K562 (cell line): Measurements from ENCODE around the gene CBX8. TPM values are rescaled to one million over a fixed set of nuclear protein-coding genes. Genes with fewer than 3 reads are reported as not detected.

Experiments
- CCNT2 ChIP-seq: IDR thresholded peaks from 2 replicates; pipeline ENCODE4 v1.6.1; 2011; ENCODE audit warnings: borderline replicate concordance, low read depth, mild to moderate bottlenecking, moderate library complexity, mixed read lengths, low read length; ENCODE audit not compliant: insufficient read length; ENCODE audit errors: extremely low read depth
- E2F6 ChIP-seq, 2 experiments: IDR thresholded peaks; 2 replicates each; pipeline ENCODE4 v1.6.1; 2011; ENCODE audit warnings: borderline replicate concordance in 1 of 2, control low read depth in 1 of 2, low read depth in 1 of 2, low read length in 1 of 2, mild to moderate bottlenecking in 1 of 2, mixed read lengths in 1 of 2, moderate library complexity in 1 of 2; ENCODE audit not compliant: insufficient read depth in 1 of 2, insufficient read length in 1 of 2, poor library complexity in 1 of 2, severe bottlenecking in 1 of 2; ENCODE audit errors: extremely low read depth in 1 of 2
- FOXP4 ChIP-seq: sonication (generic); formaldehyde crosslinking; IDR thresholded peaks from 2 replicates; pipeline ENCODE4 v1.8.0; 2022; ENCODE audit warnings: mild to moderate bottlenecking, missing genetic modification reagents, borderline replicate concordance
- GATA2 ChIP-seq: sonication (generic); formaldehyde crosslinking; IDR thresholded peaks from 2 replicates; pipeline ENCODE4 v1.4.0; 2020; ENCODE audit warnings: mild to moderate bottlenecking, missing genetic modification reagents
- NFXL1 ChIP-seq: fragments of 450-650 bp; formaldehyde crosslinking; IDR thresholded peaks from 2 replicates; pipeline ENCODE4 v1.4.0; 2021; ENCODE audit warnings: mild to moderate bottlenecking
- PTBP1 ChIP-seq: fragments of 200-400 bp; formaldehyde crosslinking; IDR thresholded peaks from 2 replicates; pipeline ENCODE4 v1.6.1; 2017; ENCODE audit warnings: low read depth, low read length
- REST ChIP-seq, 2 experiments: fragments of 450-650 bp; formaldehyde crosslinking in 1 of 2; IDR thresholded peaks; 2 replicates each; pipeline versions ENCODE4 v1.4.0 to v1.6.1; 2014 to 2020; ENCODE audit warnings: mild to moderate bottlenecking in 2 of 2, borderline replicate concordance in 1 of 2, low read depth in 1 of 2
- U2AF2 ChIP-seq: fragments of 200-400 bp; formaldehyde crosslinking; optimal IDR thresholded peaks from 2 replicates; pipeline ENCODE3; 2017; ENCODE audit warnings: low read depth, mild to moderate bottlenecking, low read length
- ZHX1 ChIP-seq: fragments of 150-350 bp; conservative IDR thresholded peaks from 2 replicates; pipeline ENCODE4 v1.6.1; 2014; ENCODE audit warnings: low read length
- polyA plus RNA-seq, 8 experiments: library from polyadenylated mRNA; depleted of rRNA in 4 of 8; stranded (reverse) in 5 of 8; unstranded in 3 of 8; fragments of >200 nt; fragmentation: Nextera tagmentation in 2 of 8; fragmentation: Illumina TruSeq in 1 of 8; extraction: Ambion mirVana in 2 of 8; extraction: Trizol in 1 of 8; gene quantifications; 2 replicates each; pipeline versions ENCODE4 v1.2.1 to v1.2.3, GENCODE V29; 2011 to 2014; ENCODE audit warnings: inconsistent platforms in 1 of 8, missing spikeins in 1 of 8
- total RNA-seq, 7 experiments: library from RNA; depleted of rRNA in 6 of 7; stranded (reverse); fragments of >200 nt in 6 of 7; fragmentation: Illumina TruSeq in 2 of 7; extraction: Trizol in 2 of 7; gene quantifications; 2 replicates each; pipeline versions ENCODE4 v1.2.1 to v1.2.3, GENCODE V29; 2011 to 2021; ENCODE audit warnings: low replicate concordance in 1 of 7

The CBX8 gene
- total and polyA plus RNA-seq, 9 of the 15 experiments (the other 6 are each of a cell fraction or from before 2014, with no cell fraction given) = 0.08 to 11.9 (median 2.6) TPM

DNA sequence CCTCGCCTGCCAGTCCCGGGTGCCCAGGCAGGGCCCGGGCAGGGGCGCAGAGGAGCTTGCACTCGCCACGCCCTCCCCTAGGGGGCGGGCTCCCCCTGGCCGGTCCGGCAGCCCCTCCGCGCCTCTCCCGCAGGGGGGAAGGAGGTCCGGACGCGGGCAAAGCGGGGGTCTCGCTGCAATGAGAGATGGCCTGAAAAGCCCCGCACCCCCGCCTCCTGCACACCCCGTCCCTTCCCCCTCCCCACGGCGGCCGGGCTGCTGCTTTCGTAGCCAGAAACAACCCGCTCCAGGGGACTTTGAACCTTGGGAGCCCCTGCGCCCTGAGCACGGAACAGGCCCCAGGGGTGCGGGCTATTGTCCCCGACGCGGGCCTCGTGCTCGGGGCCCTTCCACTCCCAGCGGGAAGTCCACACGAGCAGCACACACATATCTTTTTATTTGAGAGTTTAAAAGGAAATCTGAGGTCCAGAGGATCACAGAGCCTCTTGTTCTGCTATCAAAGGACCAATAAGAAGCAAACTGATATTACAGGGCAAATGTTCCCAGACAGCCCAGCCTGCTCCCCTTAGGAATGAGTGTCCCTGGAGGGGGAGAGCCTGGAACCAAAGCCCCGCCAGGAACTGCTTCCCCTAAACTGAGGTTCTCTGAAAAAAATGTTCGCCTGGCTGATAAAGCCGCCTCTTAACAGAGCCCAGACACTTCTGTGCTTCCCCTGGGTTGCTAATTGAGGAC, 48.2 kb upstream of the CBX8 start (continued):
- TF ChIP-seq E2F6 (IDR thresholded peaks at IDR 0.05; ENCODE audit: borderline replicate concordance in 1 of 2, extremely low read depth in 1 of 2, insufficient read depth in 1 of 2, insufficient read length in 1 of 2, low read depth in 1 of 2, low read length in 1 of 2, poor library complexity in 1 of 2, severe bottlenecking in 1 of 2) (peak in 1 of 2 experiments; percentile 38), CCNT2 (no peak), REST (IDR thresholded peaks at IDR 0.05; ENCODE audit: borderline replicate concordance) (no peak; the same call in 1 of the 2 replicates), REST (CRISPR knock-in tag; IDR thresholded peaks at IDR 0.05; ENCODE audit: low read depth) (no peak), ZHX1 (no peak), PTBP1 (no peak), U2AF2 (no peak), NFXL1 (CRISPR knock-in tag) (no peak), FOXP4 (CRISPR knock-in tag) (no peak), GATA2 (CRISPR knock-in tag) (no peak)
